CD4-positive, alpha-beta T cell treated with Interleukin-15 for 1 hour (primary cell): ENCODE measurements around the gene BICD2.
A peak's percentile ranks its signal among the peaks of the same experiment; 100 is the strongest.

Experiments used
- DNase-seq: peaks from one replicate; pipeline ENCODE4 v3.0.0-alpha.2; 2020

BICD2 gene

GRCh38 chr9:92712767-92713166 lies 51.9 kb downstream of the BICD2 start:
- DNase-seq: no peak

- no peak for DNase-seq
These were observed 52.8 kb downstream of the BICD2 start for GRCh38 chr9:92711844-92712243.

DNA sequence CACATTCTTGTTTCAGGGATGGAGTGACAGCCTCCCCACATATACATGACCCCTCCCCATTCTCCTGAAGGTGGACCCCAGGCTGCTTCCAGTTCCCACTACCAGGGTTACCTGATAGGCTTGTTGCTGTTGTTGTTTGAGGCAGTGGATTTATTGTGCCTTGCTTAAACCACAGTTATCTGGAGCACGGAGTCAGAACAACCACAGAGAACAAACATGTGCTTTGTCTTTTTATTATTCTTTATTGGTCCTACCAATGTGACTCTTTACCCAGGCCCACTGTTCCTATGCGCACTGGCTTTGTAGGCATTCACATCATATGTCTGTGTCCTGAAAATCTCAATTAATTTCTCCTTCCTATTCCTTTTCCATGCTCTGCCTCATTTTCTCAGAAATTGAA lies 53.5 kb downstream of the BICD2 start:
- DNase-seq: no peak

DNA sequence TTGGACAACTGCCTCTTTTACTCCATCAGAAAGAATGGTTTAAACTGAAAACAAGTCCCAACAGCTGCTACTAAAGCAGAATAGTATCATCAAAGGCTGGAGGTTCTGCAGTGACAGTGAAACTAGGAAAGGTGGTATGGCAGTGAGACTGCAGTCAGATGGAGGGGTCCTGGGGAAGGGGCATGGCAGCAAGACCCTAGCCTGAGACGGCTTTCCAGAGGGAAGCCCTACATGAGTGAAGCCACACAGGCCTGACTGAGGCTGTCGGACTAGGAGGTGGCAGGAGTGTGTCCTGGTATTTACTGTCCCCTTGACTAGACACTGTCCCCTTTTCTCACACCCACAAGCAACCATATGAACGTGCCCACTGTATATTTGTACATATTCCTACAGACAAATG lies 54.3 kb downstream of the BICD2 start:
- DNase-seq: no peak

- no peak for DNase-seq
These were observed 54.7 kb downstream of the BICD2 start for GRCh38 chr9:92709954-92710353.

DNA sequence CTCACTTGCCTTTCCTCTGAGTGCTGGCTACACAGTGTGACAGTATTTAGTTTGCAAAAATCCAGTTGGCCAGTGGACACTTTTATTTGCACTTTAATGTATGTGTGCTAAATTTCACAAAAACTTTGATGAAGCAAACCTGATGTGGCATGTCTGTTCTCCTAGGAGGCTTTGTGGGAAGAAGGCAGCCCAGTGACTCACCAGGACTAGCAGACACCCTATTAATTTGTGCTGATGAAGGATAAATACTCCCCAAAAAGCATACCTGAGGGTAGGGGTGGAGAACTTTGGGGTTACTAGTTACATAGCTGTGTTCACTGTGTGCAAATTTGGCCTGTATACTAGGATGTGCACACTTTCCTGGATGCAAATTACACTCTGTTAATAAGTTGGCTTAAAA lies 55.4 kb downstream of the BICD2 start:
- no peak for DNase-seq

GRCh38 chr9:92707530-92707929 lies 57.1 kb downstream of the BICD2 start:
- no peak for DNase-seq

- DNase-seq: peak; percentile 30
These were observed 58.3 kb downstream of the BICD2 start for GRCh38 chr9:92706218-92706940.

GRCh38 chr9:92704528-92704927 lies 60.1 kb downstream of the BICD2 start:
- no peak for DNase-seq

DNA sequence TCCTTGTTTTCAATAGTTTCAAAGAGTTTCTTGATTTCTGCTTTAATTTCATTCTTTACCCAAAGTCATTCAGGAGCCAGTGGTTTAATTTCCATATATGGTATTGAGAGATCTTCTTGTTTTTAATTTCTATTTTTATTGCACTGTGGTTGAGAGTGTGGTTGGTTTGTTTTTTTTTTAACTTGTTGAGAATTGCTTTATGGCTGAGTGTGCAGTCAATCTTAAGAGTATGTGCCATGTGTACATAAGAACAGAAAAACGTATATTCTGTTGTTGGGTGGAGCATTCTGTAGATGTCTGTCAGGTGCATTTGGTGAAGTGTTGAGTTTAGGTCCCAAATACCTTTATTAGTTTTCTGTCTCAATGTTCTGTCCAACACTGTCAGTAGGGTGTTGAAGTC lies 68.0 kb downstream of the BICD2 start:
- DNase-seq: no peak

DNA sequence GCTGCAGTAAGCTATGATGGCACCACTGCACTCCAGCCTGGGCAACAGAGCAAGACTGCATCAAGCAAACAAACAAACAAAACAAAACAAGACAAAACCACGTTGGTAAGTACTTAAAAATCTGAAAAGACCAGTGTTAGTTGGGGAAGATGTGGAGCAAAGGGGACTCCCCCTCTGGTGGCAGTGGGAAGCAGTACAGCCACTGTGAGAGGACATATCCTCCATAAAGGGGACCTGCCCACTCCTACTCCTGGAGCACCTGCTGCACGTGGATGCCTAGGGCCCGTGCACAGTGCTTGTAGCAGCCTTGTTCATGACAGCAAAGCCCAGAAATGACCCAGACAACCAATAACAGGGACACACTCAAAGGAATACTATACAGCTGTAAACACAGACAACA lies 77.7 kb downstream of the BICD2 start:
- no peak for DNase-seq

DNA sequence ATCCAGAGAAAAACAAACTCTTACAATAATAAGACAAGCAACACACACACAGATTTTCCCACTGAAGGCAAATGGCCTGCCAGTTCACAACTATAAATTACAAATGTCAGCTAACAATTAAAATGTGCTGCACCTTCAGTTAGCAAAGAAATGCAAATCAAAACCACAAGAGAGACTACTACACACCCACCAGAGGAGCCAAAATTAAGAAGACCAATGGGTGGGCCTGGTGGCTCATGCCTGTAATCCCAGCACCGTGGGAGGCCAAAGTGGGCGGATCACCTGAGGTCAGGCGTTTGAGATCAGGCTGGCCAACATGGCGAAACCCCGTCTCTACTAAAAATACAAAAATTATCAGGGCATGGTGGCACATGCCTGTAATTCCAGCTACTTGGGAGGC lies 79.6 kb downstream of the BICD2 start:
- no peak for DNase-seq

DNA sequence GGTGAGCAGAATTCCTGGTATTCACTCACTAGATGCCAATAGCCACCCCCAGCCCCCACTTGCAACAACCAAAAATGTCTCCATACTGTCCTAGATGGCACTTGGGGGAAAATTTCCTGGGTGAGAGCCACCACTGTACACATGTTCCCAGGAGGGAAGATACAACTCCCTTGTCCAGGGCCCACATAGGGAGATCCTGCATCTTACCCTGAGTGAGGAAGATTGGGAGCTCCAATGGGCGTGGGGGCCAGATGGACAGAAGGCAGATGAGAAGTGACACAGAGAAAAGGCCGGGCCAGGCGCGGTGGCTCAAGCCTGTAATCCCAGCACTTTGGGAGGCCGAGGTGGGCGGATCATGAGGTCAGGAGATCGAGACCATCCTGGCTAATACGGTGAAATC lies 82.4 kb downstream of the BICD2 start:
- no peak for DNase-seq

GRCh38 chr9:92680166-92681119 lies 84.2 kb downstream of the BICD2 start:
- no peak for DNase-seq

- no peak for DNase-seq
These were observed 85.0 kb downstream of the BICD2 start for GRCh38 chr9:92679413-92680165.

GRCh38 chr9:92671323-92671722 lies 93.3 kb downstream of the BICD2 start:
- DNase-seq: no peak

GRCh38 chr9:92669890-92670708 lies 94.5 kb downstream of the BICD2 start, which contains the start of gene IPPK:
TSS of gene IPPK (minus strand) at chr9:92670131. CDS start at chr9:92669988, 143 bp downstream.
- peak; percentile 98 for DNase-seq

DNA sequence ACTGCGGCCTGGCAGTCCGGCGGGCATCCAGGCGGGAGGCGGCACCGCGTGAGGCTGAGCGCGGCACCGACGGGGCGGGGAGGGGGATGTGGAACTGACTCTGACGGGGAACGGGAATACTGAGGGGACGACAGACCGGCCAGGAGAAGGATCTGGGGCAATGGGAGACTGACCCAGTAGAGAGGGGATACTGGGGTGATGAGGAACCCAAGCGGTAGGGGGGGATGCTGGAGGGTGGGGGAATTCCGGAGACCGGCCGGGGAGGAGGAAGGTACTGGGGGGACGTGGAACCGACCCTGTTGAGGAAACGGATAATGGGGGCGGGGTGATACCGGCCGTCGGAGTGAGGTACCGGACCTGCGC lies 95.1 kb downstream of the BICD2 start:
- DNase-seq: no peak

- no peak for DNase-seq
These were observed 95.7 kb downstream of the BICD2 start for GRCh38 chr9:92668746-92669526.

GRCh38 chr9:92666912-92667532 lies 97.6 kb downstream of the BICD2 start:
- no peak for DNase-seq

- DNase-seq: no peak
These were observed 98.4 kb downstream of the BICD2 start for GRCh38 chr9:92666236-92666635.
